Caco-2 (cell line): ENCODE measurements around the gene CD81. TPM values are rescaled to one million over a fixed set of nuclear protein-coding genes. Genes with fewer than 3 reads are reported as not detected.

Experiments
- BruUV-seq: library from RNA; stranded (reverse); fragments of 400-500 nt; replicated peaks from 2 replicates; lab custom pipeline; 2021; lab: Mats Ljungman, UMichigan
- CTCF ChIA-PET: fragments of 300-600 bp; sonication (Branson Sonifier 250); formaldehyde crosslinking; loops from one replicate; lab custom pipeline; 2022; ENCODE audit warnings: antibody characterized with exemption; lab: Charles Lee
- POLR2A ChIA-PET: fragments of 300-600 bp; sonication (Branson Sonifier 250); formaldehyde crosslinking; loops from one replicate; lab custom pipeline; 2022; ENCODE audit warnings: antibody characterized with exemption; lab: Charles Lee
- DNase-seq, 2 experiments: peaks; one replicate each; pipeline versions ENCODE4 v3.0.0 to v3.0.0-alpha.2; 2020 to 2022
- H3K27me3 ChIP-seq: replicated peaks from 2 replicates; pipeline ENCODE4 v1.6.0; 2011; ENCODE audit warnings: low read length; ENCODE audit not compliant: control insufficient read depth, insufficient read depth
- H3K36me3 ChIP-seq: 2 replicates; pipeline ENCODE4 v1.5.1; 2011; ENCODE audit warnings: low read length; ENCODE audit not compliant: control insufficient read depth, insufficient read depth
- H3K4me1 ChIP-seq: fragments of 250-450 bp; sonication (Bioruptor Pico); 2 replicates; pipeline ENCODE4 v1.5.1; 2020; ENCODE audit warnings: mild to moderate bottlenecking
- H3K4me3 ChIP-seq: 2 replicates; pipeline ENCODE4 v1.5.1; 2011; ENCODE audit warnings: low read depth, mild to moderate bottlenecking, control low read depth, low read length
- H3K9me3 ChIP-seq: fragments of 250-450 bp; sonication (Bioruptor Pico); 2 replicates; pipeline ENCODE4 v1.5.1; 2020; ENCODE audit warnings: mild to moderate bottlenecking, moderate library complexity
- H3K27ac Mint-ChIP-seq: one replicate; pipeline ENCODE4 v1.8.0; 2022; ENCODE audit warnings: mixed read lengths; ENCODE audit not compliant: unreplicated experiment
- H3K27me3 Mint-ChIP-seq: one replicate; pipeline ENCODE4 v1.8.0; 2022; ENCODE audit warnings: mixed read lengths; ENCODE audit not compliant: insufficient read depth, unreplicated experiment
- H3K36me3 Mint-ChIP-seq: one replicate; pipeline ENCODE4 v1.8.0; 2022; ENCODE audit warnings: mild to moderate bottlenecking, mixed read lengths; ENCODE audit not compliant: insufficient read depth, unreplicated experiment
- H3K4me1 Mint-ChIP-seq: one replicate; pipeline ENCODE4 v1.8.0; 2022; ENCODE audit warnings: low read depth, mixed read lengths; ENCODE audit not compliant: unreplicated experiment
- H3K4me3 Mint-ChIP-seq: one replicate; pipeline ENCODE4 v1.8.0; 2022; ENCODE audit warnings: mild to moderate bottlenecking, moderate library complexity, mixed read lengths; ENCODE audit not compliant: unreplicated experiment
- H3K9me3 Mint-ChIP-seq: one replicate; pipeline ENCODE4 v1.8.0; 2022; ENCODE audit warnings: mixed read lengths; ENCODE audit not compliant: unreplicated experiment
- CTCF ChIP-seq, 2 experiments: fragments of 200-600 bp in 1 of 2; IDR thresholded peaks; 1 replicate in 1 of 2; 2 replicates in 1 of 2; pipeline versions ENCODE4 v1.5.1 to v1.8.0; 2011 to 2022; ENCODE audit warnings: antibody characterized with exemption in 1 of 2, control low read depth in 1 of 2, inconsistent platforms in 1 of 2, low read depth in 1 of 2, low read length in 1 of 2, mild to moderate bottlenecking in 1 of 2, moderate library complexity in 1 of 2; ENCODE audit not compliant: insufficient read depth in 1 of 2, severe bottlenecking in 1 of 2, unreplicated experiment in 1 of 2
- intact Hi-C: fragments of 100-400 bp; cut with micrococcal nuclease; formaldehyde crosslinking; loops from one replicate; pipeline ENCODE4 v1.10.0; 2022; ENCODE audit not compliant: unreplicated experiment
- total RNA-seq: library from RNA; stranded (reverse); gene quantifications from 2 replicates; pipeline ENCODE4 v1.2.3, GENCODE V29; 2022

The CD81 gene
- total RNA-seq, 1 experiment from 2014 or later: 412 TPM

GRCh38 chr11:2415601-2416380, 38.7 kb downstream of the CD81 start:
- H3K9me3 ChIP-seq: no peaks in the 10 kb centered on the region
- intact Hi-C loops: no loop called here
- Mint-ChIP-seq H3K27me3 (no peaks in the 10 kb centered on the region), H3K4me3 (no peak overlapping the region), H3K27ac (no peak overlapping the region), H3K9me3 (no peaks in the 10 kb centered on the region), H3K4me1 (no peaks in the 10 kb centered on the region), H3K36me3 (no peaks in the 10 kb centered on the region)
- no peaks in the 10 kb centered on the region for H3K36me3 ChIP-seq
- peak in 1 of 2 experiments; percentile 16 for TF ChIP-seq CTCF (IDR thresholded peaks at IDR 0.05; ENCODE audit: insufficient read depth in 1 of 2, low read depth in 1 of 2, low read length in 1 of 2, severe bottlenecking in 1 of 2, unreplicated experiment in 1 of 2)
- no peaks in the 10 kb centered on the region for H3K27me3 ChIP-seq
- BruUV-seq: no TSS peak
- ChIA-PET POLR2A (interaction anchor here (0.5 kb wide), 1 partner anchor 306 kb away, joined by 4 read pairs; no protein-coding TSS in a partner anchor), CTCF (no interaction called here)
- DNase-seq: no peak
- peaks cover 4% of the 10 kb centered on the region for H3K4me1 ChIP-seq
- H3K4me3 ChIP-seq: no peak overlapping the region

- no peak for DNase-seq
- Histone ChIP-seq H3K36me3 (no peaks in the 10 kb centered on the region), H3K4me1 (peaks cover 4% of the 10 kb centered on the region), H3K27me3 (no peaks in the 10 kb centered on the region), H3K4me3 (no peak overlapping the region), H3K9me3 (no peaks in the 10 kb centered on the region)
- no TSS peak for BruUV-seq
- Mint-ChIP-seq H3K27ac (no peak overlapping the region), H3K9me3 (no peaks in the 10 kb centered on the region), H3K27me3 (no peaks in the 10 kb centered on the region), H3K4me3 (no peak overlapping the region), H3K36me3 (no peaks in the 10 kb centered on the region), H3K4me1 (no peaks in the 10 kb centered on the region)
- intact Hi-C loops: no loop called here
- TF ChIP-seq CTCF (IDR thresholded peaks at IDR 0.05; ENCODE audit: insufficient read depth in 1 of 2, low read depth in 1 of 2, low read length in 1 of 2, severe bottlenecking in 1 of 2, unreplicated experiment in 1 of 2): no peak
- POLR2A ChIA-PET: no interaction called here
- CTCF ChIA-PET: no interaction called here
These were observed 39.7 kb downstream of the CD81 start for GRCh38 chr11:2416765-2417164.

GRCh38 chr11:2417856-2418692, 41.0 kb downstream of the CD81 start:
- H3K36me3 Mint-ChIP-seq: no peaks in the 10 kb centered on the region
- no peak for DNase-seq
- ChIA-PET CTCF (interaction anchor here (0.6 to 1.9 kb wide), 3 partner anchors 17 to 399 kb away, joined by 3 to 14 read pairs (median 3); partner anchors contain the start of gene TSSC4), POLR2A (no interaction called here)
- no peaks in the 10 kb centered on the region for H3K9me3 Mint-ChIP-seq
- no TSS peak for BruUV-seq
- TF ChIP-seq CTCF (IDR thresholded peaks at IDR 0.05; ENCODE audit: insufficient read depth in 1 of 2, low read depth in 1 of 2, low read length in 1 of 2, severe bottlenecking in 1 of 2, unreplicated experiment in 1 of 2): no peak
- intact Hi-C loops: loop anchor here (2.0 kb wide), 1 partner anchor 221 kb away; no protein-coding TSS in a partner anchor
- no peak overlapping the region for H3K4me3 ChIP-seq
- no peaks in the 10 kb centered on the region for H3K27me3 ChIP-seq
- no peak overlapping the region for H3K27ac Mint-ChIP-seq
- H3K4me1 Mint-ChIP-seq: no peaks in the 10 kb centered on the region
- H3K4me1 ChIP-seq: peaks cover 4% of the 10 kb centered on the region
- no peaks in the 10 kb centered on the region for H3K9me3 ChIP-seq
- no peaks in the 10 kb centered on the region for H3K27me3 Mint-ChIP-seq
- no peaks in the 10 kb centered on the region for H3K36me3 ChIP-seq
- H3K4me3 Mint-ChIP-seq: no peak overlapping the region
